SW 1271 (cell line): ENCODE data around the gene RAPGEF6.
A peak's percentile ranks its signal among the peaks of the same experiment; 100 is the strongest.
"Not testable (repeated sequence)": the region's sequence is repeated elsewhere in the genome, so short reads cannot be mapped to it uniquely, and the experiment has no call there.

Experiments used
- DNase-seq, 2 experiments: peaks; one replicate each; lab custom pipeline; 2025; lab: John Stamatoyannopoulos, UW

The RAPGEF6 gene

GRCh38 chr5:131634996-131635683, at the start of gene RAPGEF6:
Gene RAPGEF6 (minus strand): TSS chr5:131635229. CDS start chr5:131635030, 199 bp downstream.
- peak; percentile 100 for DNase-seq

GRCh38 chr5:131684595-131684994, 49.6 kb upstream of the RAPGEF6 start:
- no peak for DNase-seq

GRCh38 chr5:131684051-131684450, 49.0 kb upstream of the RAPGEF6 start:
- DNase-seq: no peak

GRCh38 chr5:131682826-131683225, 47.8 kb upstream of the RAPGEF6 start:
- no peak for DNase-seq

GRCh38 chr5:131682175-131682574, 47.1 kb upstream of the RAPGEF6 start:
- no peak for DNase-seq

GRCh38 chr5:131679911-131680310, 44.9 kb upstream of the RAPGEF6 start:
- no peak for DNase-seq

- DNase-seq: not testable (repeated sequence)
Observed at GRCh38 chr5:131678273-131678672, 43.2 kb upstream of the RAPGEF6 start.

GRCh38 chr5:131677115-131677514, 42.1 kb upstream of the RAPGEF6 start:
- DNase-seq: no peak

- no peak for DNase-seq
Observed at GRCh38 chr5:131672776-131673175, 37.7 kb upstream of the RAPGEF6 start.

GRCh38 chr5:131671994-131672655, 37.1 kb upstream of the RAPGEF6 start:
- no peak for DNase-seq

- DNase-seq: no peak
Observed at GRCh38 chr5:131671409-131671808, 36.4 kb upstream of the RAPGEF6 start.

GRCh38 chr5:131664929-131665328, 29.9 kb upstream of the RAPGEF6 start:
- no peak for DNase-seq

- DNase-seq: no peak
Observed at GRCh38 chr5:131661933-131662332, 26.9 kb upstream of the RAPGEF6 start.

- DNase-seq: no peak
Observed at GRCh38 chr5:131659841-131660240, 24.8 kb upstream of the RAPGEF6 start.

GRCh38 chr5:131659290-131659689, 24.3 kb upstream of the RAPGEF6 start:
- DNase-seq: no peak

GRCh38 chr5:131654776-131655175, 19.7 kb upstream of the RAPGEF6 start:
- DNase-seq: no peak

- no peak for DNase-seq
Observed at GRCh38 chr5:131654309-131654708, 19.3 kb upstream of the RAPGEF6 start.

- no peak for DNase-seq
Observed at GRCh38 chr5:131649161-131649560, 14.1 kb upstream of the RAPGEF6 start.

- DNase-seq: no peak
Observed at GRCh38 chr5:131647048-131647769, 12.2 kb upstream of the RAPGEF6 start.

- DNase-seq: no peak
Observed at GRCh38 chr5:131644822-131645221, 9.8 kb upstream of the RAPGEF6 start.

- no peak for DNase-seq
Observed at GRCh38 chr5:131644370-131644769, 9.3 kb upstream of the RAPGEF6 start.

GRCh38 chr5:131641494-131641893, 6.5 kb upstream of the RAPGEF6 start:
- no peak for DNase-seq
